Breast epithelium (tissue), 3 donors: ENCODE measurements around the gene TTC38.

ENCODE experiments used
- POLR2A ChIP-seq: fragments of 450-650 bp; IDR thresholded peaks from one replicate; pipeline ENCODE4 v1.6.1; 2016; ENCODE audit warnings: antibody characterized with exemption, mild to moderate bottlenecking, moderate library complexity
- POLR2AphosphoS5 ChIP-seq, 3 donors: sonication (generic); formaldehyde crosslinking; IDR thresholded peaks; one replicate each; pipeline ENCODE4 v1.6.1; 2017; ENCODE audit warnings: antibody characterized with exemption in 3 of 3
- TF ChIP-seq, protein P1 (sequence below), 3 donors: fragments of 450-650 bp; IDR thresholded peaks; one replicate each; pipeline ENCODE4 v1.5.1; 2016 to 2017; ENCODE audit warnings: antibody characterized with exemption in 3 of 3, mild to moderate bottlenecking in 3 of 3, moderate library complexity in 3 of 3

GRCh38 chr22:46326066-46326680, 58.4 kb downstream of the TTC38 start:
- TF ChIP-seq, protein P1, sequence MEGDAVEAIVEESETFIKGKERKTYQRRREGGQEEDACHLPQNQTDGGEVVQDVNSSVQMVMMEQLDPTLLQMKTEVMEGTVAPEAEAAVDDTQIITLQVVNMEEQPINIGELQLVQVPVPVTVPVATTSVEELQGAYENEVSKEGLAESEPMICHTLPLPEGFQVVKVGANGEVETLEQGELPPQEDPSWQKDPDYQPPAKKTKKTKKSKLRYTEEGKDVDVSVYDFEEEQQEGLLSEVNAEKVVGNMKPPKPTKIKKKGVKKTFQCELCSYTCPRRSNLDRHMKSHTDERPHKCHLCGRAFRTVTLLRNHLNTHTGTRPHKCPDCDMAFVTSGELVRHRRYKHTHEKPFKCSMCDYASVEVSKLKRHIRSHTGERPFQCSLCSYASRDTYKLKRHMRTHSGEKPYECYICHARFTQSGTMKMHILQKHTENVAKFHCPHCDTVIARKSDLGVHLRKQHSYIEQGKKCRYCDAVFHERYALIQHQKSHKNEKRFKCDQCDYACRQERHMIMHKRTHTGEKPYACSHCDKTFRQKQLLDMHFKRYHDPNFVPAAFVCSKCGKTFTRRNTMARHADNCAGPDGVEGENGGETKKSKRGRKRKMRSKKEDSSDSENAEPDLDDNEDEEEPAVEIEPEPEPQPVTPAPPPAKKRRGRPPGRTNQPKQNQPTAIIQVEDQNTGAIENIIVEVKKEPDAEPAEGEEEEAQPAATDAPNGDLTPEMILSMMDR (IDR thresholded peaks at IDR 0.05): no peak
- TF ChIP-seq POLR2AphosphoS5 (IDR thresholded peaks at IDR 0.05) (no peak), POLR2A (no peak)
